ACC112 (cell line): Measurements from ENCODE around the gene HLA-DRB1.
"Not testable (repeated sequence)": the region's sequence is repeated elsewhere in the genome, so short reads cannot be mapped to it uniquely, and the experiment has no call there.

Source experiments
- H2AFZ ChIP-seq: fragments of 200-600 bp; sonication (generic); one replicate; pipeline ENCODE4 v1.6.0; 2017; ENCODE audit warnings: antibody characterized with exemption, low read length; ENCODE audit not compliant: unreplicated experiment
- H3K27ac ChIP-seq: fragments of 200-600 bp; sonication (generic); 2 replicates; pipeline ENCODE4 v1.5.1; 2014; ENCODE audit warnings: low read depth, mild to moderate bottlenecking, antibody characterized with exemption, low read length, moderate library complexity
- H3K27me3 ChIP-seq: fragments of 200-600 bp; sonication (generic); 2 replicates; pipeline ENCODE4 v1.6.1; 2014; ENCODE audit warnings: mild to moderate bottlenecking, antibody characterized with exemption, low read length, moderate library complexity, mixed read lengths; ENCODE audit not compliant: insufficient read depth
- H3K36me3 ChIP-seq: fragments of 200-600 bp; sonication (generic); 2 replicates; pipeline ENCODE4 v1.6.1; 2016; ENCODE audit warnings: mild to moderate bottlenecking, antibody characterized with exemption, low read length, moderate library complexity, mixed read lengths; ENCODE audit not compliant: insufficient read depth
- H3K4me1 ChIP-seq: fragments of 200-600 bp; sonication (generic); one replicate; pipeline ENCODE4 v1.6.1; 2016; ENCODE audit warnings: low read length, mixed read lengths; ENCODE audit not compliant: insufficient read depth, unreplicated experiment, control insufficient read depth
- H3K4me3 ChIP-seq: fragments of 200-600 bp; sonication (generic); 2 replicates; pipeline ENCODE4 v1.5.1; 2014; ENCODE audit warnings: mild to moderate bottlenecking, low read depth, low read length
- H3K79me2 ChIP-seq: fragments of 200-600 bp; sonication (generic); one replicate; pipeline ENCODE4 v1.6.0; 2016; ENCODE audit warnings: low read length; ENCODE audit not compliant: control insufficient read depth, unreplicated experiment, insufficient read depth

Gene HLA-DRB1

DNA sequence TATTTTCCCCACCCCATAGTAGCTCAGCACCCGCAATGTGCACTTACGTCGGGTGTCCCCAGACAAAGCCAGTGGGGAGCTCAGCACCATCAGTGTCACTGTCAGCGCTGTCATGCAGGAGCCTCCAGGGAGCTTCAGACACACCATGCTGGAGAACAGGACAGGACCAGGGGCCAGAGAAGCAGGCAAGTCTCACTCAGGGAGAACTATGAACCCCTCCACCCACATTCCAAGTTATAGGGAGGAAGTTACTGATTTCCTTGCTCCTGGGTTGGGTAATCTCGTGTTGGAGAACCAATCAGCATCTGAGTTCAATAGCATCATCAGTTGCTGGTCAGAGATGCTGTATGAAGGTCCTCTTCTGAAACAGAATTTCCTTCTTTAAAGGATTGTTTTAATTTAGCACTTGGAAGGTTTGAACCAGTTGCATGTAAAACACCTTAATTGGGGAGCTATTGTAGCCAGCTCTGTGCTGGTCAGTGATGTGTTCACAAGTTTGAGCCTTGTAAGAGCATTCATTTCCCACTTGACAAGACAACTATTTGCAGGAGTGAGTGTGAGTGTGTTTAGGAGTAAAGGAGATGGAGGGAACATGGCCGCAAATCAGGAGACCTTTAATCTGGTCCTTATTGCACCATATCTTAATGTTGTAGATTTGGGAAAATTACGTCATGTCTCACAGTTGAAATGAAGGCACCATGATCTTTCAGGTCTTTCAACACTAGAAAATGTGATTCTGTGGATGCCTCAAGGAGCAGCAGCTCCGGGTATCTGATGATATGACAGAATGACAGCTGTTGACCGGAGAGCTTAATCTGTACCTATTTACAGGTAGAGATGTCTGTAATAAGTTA is at the start of gene HLA-DRB1:
TSS of gene HLA-DRB1 (minus strand) at position 253 of the 854 bp plus-strand sequence. CDS start at position 147, 106 bp downstream.
- H3K27me3 ChIP-seq, result no peaks in the 10 kb centered on the region
- H3K4me3 ChIP-seq, result no peak within 1 kb of the TSS
- H3K79me2 ChIP-seq, result no peaks in the 10 kb centered on the region
- no peaks in the 10 kb centered on the region for H3K4me1 ChIP-seq
- no peak within 1 kb of the TSS for H3K27ac ChIP-seq
- no peak within 1 kb of the TSS for H2AFZ ChIP-seq
- H3K36me3 ChIP-seq, result no peaks in the 10 kb centered on the region

DNA sequence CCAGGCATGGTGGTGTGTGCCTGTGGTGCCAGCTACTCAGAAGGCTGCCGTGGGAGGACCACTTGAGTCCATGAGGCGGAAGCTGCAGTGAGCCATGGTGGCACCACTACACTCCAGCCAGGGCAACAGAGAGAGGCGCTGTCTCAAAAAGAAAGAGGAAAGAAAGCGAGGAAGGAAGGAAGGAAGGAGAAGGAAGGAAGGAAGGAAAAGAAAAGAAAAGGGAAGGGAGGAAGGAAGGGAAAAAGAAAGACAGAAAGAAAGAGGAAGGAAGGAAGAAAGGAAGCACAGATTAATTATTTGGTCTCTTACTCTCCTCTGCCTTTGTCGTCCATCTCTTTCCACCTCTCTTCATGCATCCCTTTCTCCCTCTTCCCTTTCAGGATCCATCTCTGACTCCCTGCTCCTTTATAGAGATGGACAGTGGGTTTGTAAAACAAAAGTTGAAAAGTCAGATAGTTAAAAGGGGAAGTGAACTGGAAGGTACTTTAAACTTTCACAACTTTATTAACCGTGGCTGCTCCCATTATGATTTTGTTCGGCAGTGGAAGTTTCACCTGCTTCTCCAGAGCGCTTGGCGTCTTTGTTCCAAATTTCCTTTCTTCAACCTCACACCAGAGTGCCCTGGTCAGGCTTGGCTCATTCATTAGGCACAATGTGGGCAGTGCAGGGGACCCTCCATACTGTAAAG is 49.0 kb upstream of the HLA-DRB1 start:
- Histone ChIP-seq H3K27me3 (peaks cover 28% of the 10 kb centered on the region), H3K27ac (no peak overlapping the region), H3K4me1 (no peaks in the 10 kb centered on the region), H3K4me3 (no peak overlapping the region), H2AFZ (no peak overlapping the region), H3K79me2 (no peaks in the 10 kb centered on the region), H3K36me3 (no peaks in the 10 kb centered on the region)

DNA sequence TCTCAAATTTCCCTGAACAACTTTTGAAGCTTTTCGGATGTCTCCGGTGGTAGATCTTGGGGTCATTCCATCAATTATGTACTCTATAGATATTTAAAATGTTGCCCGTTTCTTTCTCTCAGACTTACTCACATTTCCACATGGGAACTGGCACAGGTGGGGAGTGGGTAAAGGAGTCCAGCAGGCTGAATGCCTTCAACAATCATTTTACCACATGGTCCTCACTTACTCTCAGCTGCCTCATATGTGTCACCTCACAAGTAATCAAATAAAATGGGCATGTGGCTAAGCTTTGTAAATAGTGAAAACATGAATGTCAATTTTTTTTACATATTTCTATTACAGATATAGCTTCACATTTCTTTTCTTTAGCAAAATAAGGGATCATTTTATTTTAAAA is 48.2 kb upstream of the HLA-DRB1 start:
- Histone ChIP-seq H3K27me3 (peaks cover 28% of the 10 kb centered on the region), H3K27ac (no peak overlapping the region), H3K79me2 (no peaks in the 10 kb centered on the region), H3K36me3 (no peaks in the 10 kb centered on the region), H3K4me3 (no peak overlapping the region), H3K4me1 (no peaks in the 10 kb centered on the region), H2AFZ (no peak overlapping the region)

DNA sequence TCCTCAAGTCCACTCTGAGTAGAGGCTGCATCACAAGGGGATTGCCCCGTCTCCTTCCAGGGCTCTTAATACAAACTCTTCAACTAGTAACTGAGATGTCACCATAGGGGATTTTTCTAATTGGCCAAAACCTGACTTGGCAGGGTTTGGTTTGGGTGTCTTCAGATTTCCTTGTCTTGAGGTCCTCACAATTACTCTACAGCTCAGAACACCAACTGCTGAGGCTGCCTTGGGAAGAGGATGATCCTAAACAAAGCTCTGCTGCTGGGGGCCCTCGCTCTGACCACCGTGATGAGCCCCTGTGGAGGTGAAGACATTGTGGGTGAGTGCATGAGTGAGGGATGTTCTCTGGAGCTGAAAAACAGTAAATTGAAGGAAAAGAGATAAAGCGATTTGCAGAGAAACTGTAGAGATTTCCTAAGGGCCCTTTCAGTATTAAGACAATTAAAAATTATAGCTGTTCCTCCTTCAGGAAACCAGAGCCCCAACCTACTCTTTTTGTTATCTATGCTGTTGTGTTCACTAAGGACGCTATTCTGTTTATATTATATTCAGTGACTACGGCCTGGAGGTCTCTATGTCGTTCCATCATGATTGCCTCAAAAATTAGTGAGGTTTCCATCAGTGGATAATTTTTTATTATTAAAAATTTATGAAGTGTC is 47.7 kb upstream of the HLA-DRB1 start, which contains the start of gene HLA-DQA1:
TSS of gene HLA-DQA1 (plus strand) at position 188 of the 662 bp plus-strand sequence. CDS start at position 241, 53 bp downstream.
- H3K4me3 ChIP-seq, result no peak within 1 kb of the TSS
- no peak within 1 kb of the TSS for H2AFZ ChIP-seq
- peaks cover 31% of the 10 kb centered on the region for H3K27me3 ChIP-seq

DNA sequence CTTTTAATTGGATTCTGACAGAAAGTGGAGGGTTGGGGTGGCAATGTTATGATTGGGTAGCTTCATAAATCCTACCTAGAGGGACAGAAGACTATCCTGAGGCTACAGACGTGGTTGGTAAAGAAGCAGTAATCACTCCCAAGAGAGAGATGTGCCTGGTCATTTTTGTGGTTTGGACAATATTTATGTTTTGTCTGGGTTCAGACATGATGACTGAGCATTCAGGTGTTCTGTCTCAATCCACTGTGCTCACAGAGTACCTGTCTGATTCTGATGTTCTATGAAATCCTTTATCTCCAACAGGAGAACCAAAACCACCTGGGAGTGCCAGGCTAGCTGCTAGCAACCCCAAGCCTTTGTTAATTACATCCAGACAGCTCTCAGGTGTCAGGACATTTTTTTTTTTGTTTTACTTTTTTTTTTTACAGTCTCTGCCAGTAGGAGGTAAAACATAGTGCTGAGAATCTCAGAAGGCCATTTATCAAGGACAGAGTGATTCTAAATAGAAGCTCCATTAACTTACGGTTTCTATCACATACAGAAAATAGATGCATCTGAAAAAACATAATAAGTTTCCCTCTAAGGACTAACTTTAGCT is 46.0 kb upstream of the HLA-DRB1 start:
- Histone ChIP-seq H3K27ac (no peak overlapping the region), H2AFZ (no peak overlapping the region), H3K27me3 (peaks cover 32% of the 10 kb centered on the region), H3K4me1 (no peaks in the 10 kb centered on the region), H3K4me3 (no peak overlapping the region), H3K79me2 (no peaks in the 10 kb centered on the region), H3K36me3 (no peaks in the 10 kb centered on the region)

More for the DNA sequence above, 47.7 kb upstream of the HLA-DRB1 start, which contains the start of gene HLA-DQA1:
- H3K4me1 ChIP-seq, result no peaks in the 10 kb centered on the region
- H3K79me2 ChIP-seq, result no peaks in the 10 kb centered on the region
- no peaks in the 10 kb centered on the region for H3K36me3 ChIP-seq
- H3K27ac ChIP-seq, result no peak within 1 kb of the TSS

DNA sequence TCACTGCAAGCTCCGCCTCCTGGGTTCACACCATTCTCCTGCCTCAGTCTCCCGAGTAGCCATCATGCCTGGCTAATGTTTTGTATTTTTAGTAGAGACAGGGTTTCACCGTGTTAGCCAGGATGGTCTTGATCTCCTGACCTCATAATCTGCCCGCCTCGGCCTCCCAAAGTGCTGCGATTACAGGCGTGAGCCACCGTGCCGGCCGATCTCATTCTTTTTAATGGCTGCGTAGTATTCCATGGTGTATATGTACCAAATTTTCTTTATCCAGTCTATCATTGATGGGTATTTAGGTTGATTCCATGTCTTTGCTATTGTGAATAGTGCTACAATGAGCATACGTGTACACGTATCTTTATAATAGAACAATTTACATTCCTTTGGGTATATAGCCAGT is 40.1 kb upstream of the HLA-DRB1 start:
- H3K27ac ChIP-seq, H2AFZ ChIP-seq, H3K36me3 ChIP-seq, H3K4me3 ChIP-seq, H3K4me1 ChIP-seq, H3K79me2 ChIP-seq: not testable (repeated sequence)
- peaks cover 11% of the 10 kb centered on the region for H3K27me3 ChIP-seq

DNA sequence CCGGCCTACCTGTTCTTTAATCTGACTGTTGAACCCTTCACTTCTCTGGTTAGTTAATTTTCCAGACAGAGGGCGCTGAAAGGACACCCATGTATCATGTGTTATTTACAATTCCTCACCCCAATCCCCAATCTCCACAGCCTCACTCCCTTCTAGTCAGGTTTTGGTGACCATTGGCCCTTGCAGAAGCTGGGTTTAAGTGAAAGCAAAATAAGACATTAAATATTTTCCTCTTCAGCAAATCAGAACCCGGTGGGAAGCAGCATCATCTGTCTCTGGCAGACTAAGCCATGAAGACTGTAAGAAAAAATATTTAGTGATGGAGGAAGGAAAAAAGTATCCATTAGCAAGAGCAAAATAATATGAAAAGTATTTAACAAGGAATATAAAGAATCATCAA is 38.2 kb upstream of the HLA-DRB1 start:
- Histone ChIP-seq H3K36me3 (no peaks in the 10 kb centered on the region), H3K79me2 (no peaks in the 10 kb centered on the region), H3K27me3 (peaks cover 4% of the 10 kb centered on the region), H3K4me3 (no peak overlapping the region), H3K4me1 (no peaks in the 10 kb centered on the region), H3K27ac (no peak overlapping the region), H2AFZ (no peak overlapping the region)

DNA sequence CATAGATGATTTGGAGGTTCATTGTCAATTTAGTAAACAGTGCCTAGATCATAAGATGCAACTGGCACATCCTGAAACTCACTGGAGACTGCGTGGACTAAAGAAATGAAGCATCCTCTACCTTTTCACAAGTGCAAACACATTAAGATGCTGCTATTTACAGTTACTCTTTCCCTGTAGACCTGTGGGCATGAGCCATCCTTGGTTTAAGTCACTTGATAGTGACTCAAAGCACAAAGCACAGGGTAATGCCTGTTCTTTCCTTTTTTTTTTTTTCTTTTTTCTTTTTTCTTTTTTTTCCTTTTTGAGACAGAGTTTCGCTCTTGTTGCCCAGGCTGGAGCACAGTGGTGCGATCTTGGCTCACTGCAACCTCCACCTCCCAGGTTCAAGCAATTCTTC is 37.6 kb upstream of the HLA-DRB1 start:
- Histone ChIP-seq H3K4me3 (no peak overlapping the region), H3K79me2 (no peaks in the 10 kb centered on the region), H3K36me3 (no peaks in the 10 kb centered on the region), H2AFZ (no peak overlapping the region), H3K27me3 (no peaks in the 10 kb centered on the region; the same call in 1 of the 2 replicates), H3K27ac (no peak overlapping the region), H3K4me1 (no peaks in the 10 kb centered on the region)

DNA sequence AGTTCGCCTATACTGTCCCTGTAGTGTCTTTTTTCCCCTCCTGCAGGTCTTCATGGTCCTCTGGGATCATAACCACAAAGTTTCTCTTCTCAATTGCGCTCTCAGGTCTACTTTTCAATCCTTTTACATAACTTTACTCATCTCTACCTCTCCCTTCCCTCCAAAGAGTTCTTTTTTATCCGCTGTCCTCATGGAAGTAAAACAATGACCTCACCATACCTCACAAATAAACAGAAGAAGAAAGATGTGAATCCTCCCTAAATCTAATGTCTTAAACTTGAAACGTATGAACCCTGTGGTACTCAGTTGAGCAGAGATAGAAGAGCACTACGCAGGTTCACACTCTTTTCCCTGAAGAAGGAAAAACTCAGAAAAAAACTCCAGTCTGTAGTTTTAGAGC is 35.5 kb upstream of the HLA-DRB1 start:
- no peaks in the 10 kb centered on the region for H3K4me1 ChIP-seq
- H3K36me3 ChIP-seq, result no peaks in the 10 kb centered on the region
- H3K79me2 ChIP-seq, result no peaks in the 10 kb centered on the region
- H2AFZ ChIP-seq, result no peak overlapping the region
- H3K27me3 ChIP-seq, result peaks cover 7% of the 10 kb centered on the region
- H3K4me3 ChIP-seq, result no peak overlapping the region
- H3K27ac ChIP-seq, result no peak overlapping the region

DNA sequence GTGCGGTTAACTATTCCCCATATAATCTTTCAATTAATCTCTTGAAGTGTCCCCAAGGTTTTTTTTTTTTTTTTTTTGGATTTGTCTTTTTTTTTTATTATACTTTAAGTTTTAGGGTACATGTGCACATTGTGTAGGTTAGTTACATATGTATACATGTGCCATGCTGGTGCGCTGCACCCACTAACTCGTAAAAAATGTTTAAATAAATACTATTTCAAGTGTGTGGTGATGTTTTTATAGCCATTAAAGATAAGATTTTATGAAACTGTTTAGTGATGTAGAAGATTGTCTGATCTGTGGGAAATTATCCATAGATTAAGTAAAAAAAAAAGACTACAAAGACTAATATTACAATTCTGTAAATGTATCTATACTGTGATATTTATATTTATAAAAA is 34.9 kb upstream of the HLA-DRB1 start:
- Histone ChIP-seq H3K4me1 (no peaks in the 10 kb centered on the region), H3K36me3 (no peaks in the 10 kb centered on the region), H3K27ac (no peak overlapping the region), H2AFZ (no peak overlapping the region), H3K27me3 (peaks cover 7% of the 10 kb centered on the region), H3K79me2 (no peaks in the 10 kb centered on the region), H3K4me3 (no peak overlapping the region)
